HG03457 (cell line): Measurements from ENCODE around the gene CEP89.
"Not testable (repeated sequence)": the region's sequence is repeated elsewhere in the genome, so short reads cannot be mapped to it uniquely, and the experiment has no call there.

Experiments
- ATAC-seq: cut with Tn5 transposase; IDR thresholded peaks from one replicate; pipeline ENCODE4 v1.9.1; 2021; ENCODE audit warnings: moderate number of reproducible peaks; ENCODE audit not compliant: unreplicated experiment

The CEP89 gene

GRCh38 chr19:32971715-32972540, at the start of gene CEP89, which contains the start of gene FAAP24:
Gene CEP89 (minus strand): TSS chr19:32971958. CDS start chr19:32971874, 84 bp downstream.
Gene FAAP24 (plus strand): TSS chr19:32972242. CDS start chr19:32973197, 955 bp downstream.
- ATAC-seq, result peak; percentile 97

- not testable (repeated sequence) for ATAC-seq
Observed at GRCh38 chr19:33010891-33011290, 39.1 kb upstream of the CEP89 start.

- ATAC-seq, result no peak
Observed at GRCh38 chr19:33008738-33009137, 37.0 kb upstream of the CEP89 start.

- ATAC-seq, result no peak
Observed at GRCh38 chr19:33005440-33005839, 33.7 kb upstream of the CEP89 start.

- ATAC-seq, result not testable (repeated sequence)
Observed at GRCh38 chr19:33003424-33004024, 31.8 kb upstream of the CEP89 start.

DNA sequence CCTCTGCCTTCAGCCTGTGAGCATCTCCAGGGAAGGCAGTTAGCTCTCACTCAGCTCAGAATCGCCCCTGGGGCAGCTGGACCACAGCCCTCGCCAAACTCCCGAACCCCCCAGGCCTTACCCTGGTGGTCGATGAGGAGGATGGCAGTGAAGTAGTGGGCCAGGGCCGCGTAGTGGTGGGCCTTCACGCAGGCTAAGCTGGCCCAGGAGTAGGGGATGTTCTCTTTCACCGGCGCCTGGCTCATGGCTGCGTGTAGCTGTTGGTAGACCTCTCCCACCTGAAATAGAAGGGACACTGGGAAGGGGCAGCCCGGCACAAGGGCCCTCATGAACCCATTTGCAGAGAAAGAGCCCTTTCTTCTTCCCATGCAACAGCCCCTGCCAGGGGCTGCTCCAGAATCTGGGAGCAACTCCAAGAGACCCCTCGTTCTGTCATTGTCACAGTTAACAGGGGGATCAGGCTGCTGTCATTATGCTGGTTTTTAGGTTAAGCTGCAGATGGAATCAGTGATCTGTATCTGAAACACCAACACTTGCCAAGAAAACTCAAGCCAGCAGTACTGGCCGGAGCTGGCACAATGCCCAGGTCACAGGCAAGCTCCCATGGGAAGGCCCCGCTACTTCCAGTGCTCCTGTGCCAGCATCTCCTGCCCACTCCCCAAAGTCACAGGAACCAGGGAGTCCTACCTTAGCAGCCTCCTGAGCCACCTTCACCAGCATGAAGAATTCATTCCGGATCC, 30.5 kb upstream of the CEP89 start:
- ATAC-seq, result not testable (repeated sequence)

DNA sequence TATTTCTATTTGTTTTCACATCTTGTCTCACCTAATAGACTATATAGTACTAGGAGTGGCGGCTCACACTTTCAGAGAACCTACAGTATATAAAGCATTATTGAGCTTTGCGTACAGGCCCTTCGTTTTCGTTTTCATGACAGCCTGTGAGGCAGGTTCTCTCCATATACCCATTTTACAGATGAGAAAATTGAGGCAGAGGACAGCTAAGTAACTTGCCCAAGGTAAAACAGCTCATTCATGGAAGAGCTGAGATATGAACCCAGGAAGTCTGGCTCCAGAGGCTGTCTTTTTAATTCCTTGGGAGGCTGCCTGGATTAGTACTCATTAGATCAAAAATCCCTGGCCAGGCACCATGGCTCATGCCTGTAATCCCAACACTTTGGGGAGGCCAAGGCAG, 29.2 kb upstream of the CEP89 start:
- ATAC-seq, result no peak

GRCh38 chr19:33000510-33000909, 28.8 kb upstream of the CEP89 start:
- no peak for ATAC-seq

DNA sequence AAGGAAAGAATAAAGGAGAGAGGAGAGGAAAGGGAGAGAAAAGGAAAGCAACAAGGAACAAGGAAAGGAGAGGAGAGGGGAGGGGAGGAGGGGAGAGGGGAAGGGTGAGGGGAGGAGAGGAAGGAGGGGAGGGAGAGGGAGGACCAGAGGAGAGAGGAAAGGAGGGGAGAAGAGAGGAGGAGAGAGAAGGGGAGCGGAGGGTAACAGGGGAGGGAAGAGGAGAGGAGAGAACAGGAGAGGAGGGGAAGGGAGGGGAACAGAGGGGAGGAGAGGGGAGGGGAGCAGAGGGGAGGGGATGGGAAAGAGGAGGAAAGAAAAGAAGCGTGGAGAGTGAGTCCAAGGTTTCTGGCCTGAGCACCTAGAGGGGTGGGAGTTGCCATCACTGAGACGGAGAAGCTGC, 27.0 kb upstream of the CEP89 start:
- ATAC-seq, result no peak

- ATAC-seq, result no peak
Observed at GRCh38 chr19:32997716-32998355, 26.1 kb upstream of the CEP89 start.

GRCh38 chr19:32997061-32997464, 25.3 kb upstream of the CEP89 start:
- not testable (repeated sequence) for ATAC-seq

- not testable (repeated sequence) for ATAC-seq
Observed at GRCh38 chr19:32995966-32996365, 24.2 kb upstream of the CEP89 start.

DNA sequence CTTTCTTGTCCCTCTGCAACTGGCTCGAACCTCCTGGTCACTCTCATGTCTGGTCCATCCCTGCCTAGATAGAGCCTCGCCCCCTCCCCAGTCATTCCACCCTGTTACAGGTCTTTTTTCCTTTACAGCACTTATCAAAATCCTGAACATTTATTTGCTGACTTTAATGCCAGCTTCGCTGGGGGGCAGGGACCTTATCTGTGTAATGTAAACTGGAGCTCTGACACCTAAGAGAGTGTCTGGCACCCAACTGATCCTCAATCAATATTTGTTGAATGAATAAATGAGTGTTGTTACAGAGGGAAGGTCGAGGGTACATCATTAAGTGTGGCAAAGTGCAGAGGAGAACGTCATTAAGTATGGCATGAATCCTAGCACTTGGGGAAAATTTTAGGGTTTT, 17.0 kb upstream of the CEP89 start:
- ATAC-seq, result no peak

- not testable (repeated sequence) for ATAC-seq
Observed at GRCh38 chr19:32988254-32988653, 16.5 kb upstream of the CEP89 start.

- not testable (repeated sequence) for ATAC-seq
Observed at GRCh38 chr19:32982488-32982887, 10.7 kb upstream of the CEP89 start.

DNA sequence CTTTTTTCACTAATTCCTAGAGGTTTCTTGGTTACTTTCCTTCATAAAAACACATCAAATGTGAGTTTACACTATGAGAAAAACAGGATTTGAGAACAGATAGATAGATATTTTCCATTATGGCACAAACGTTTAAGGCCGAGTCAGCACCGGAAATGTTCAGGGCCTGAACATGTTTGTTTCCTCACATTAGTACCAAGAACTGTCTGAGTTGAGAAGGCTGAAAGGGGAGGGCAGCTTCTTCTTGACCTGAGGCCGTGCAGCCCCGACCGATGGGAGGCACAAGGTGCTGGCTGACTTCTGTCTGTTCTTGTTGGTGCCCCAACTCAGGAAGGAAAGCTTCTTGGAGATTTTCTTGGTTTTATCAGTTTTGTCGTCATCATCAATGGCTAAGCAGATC, 8.0 kb upstream of the CEP89 start:
- ATAC-seq, result not testable (repeated sequence)

DNA sequence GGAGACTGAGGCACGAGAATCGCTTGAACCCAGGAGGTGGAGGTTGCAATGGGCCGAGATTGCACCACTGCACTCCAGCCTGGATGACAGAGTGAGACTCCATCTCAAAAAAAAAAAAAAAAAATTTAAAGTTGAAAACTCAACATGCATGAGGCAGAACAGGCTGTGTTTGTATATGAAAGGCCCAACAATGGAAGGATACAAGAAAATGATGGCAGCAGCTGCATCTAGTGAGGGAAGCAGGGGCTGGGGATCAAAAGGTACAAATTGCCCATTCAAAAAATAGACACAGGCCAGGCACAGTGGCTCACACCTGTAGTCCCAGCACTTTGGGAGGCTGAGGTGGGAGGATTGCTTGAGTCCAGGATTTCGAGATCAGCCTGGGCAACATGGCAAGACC, 6.1 kb upstream of the CEP89 start:
- not testable (repeated sequence) for ATAC-seq

DNA sequence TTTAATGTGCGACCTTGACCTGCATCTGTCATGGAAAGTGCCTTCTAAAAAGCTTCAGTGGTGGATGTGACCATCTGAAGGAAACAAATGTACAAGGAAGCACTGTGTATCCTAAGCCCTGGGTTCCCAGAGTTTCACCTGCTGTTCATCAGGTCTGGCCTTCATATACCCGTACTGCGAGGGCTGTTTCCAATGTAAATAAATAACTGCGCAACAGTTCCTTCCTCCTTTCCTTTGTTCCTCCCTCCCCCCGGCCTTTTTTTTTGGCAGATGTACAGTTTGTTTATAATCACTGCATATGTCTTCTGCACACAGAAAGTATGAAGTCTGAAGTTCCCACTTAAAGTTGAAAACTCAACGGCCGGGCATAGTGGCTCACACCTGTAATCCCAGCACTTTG, 5.5 kb upstream of the CEP89 start:
- ATAC-seq, result no peak

- no peak for ATAC-seq
Observed at GRCh38 chr19:32976223-32976805, 4.6 kb upstream of the CEP89 start.

GRCh38 chr19:32971012-32971595, 654 bp downstream of the CEP89 start:
- no peak for ATAC-seq
